Ishikawa (cell line): Measurements from ENCODE around the gene WIPF1.

Source experiments
- CEBPB ChIP-seq: IDR thresholded peaks from 2 replicates; pipeline ENCODE4 v1.6.1; 2012
- EGR1 ChIP-seq: IDR thresholded peaks from 2 replicates; pipeline ENCODE4 v1.6.1; 2012
- EP300 ChIP-seq: IDR thresholded peaks from 2 replicates; pipeline ENCODE4 v1.6.1; 2012; ENCODE audit warnings: borderline replicate concordance
- FOXM1 ChIP-seq: IDR thresholded peaks from 2 replicates; pipeline ENCODE4 v1.6.1; 2012; ENCODE audit warnings: low read depth, borderline replicate concordance
- NFIC ChIP-seq: IDR thresholded peaks from 2 replicates; pipeline ENCODE4 v1.6.1; 2012
- RAD21 ChIP-seq: IDR thresholded peaks from 2 replicates; pipeline ENCODE4 v1.6.1; 2012; ENCODE audit warnings: low read depth
- REST ChIP-seq: IDR thresholded peaks from 2 replicates; pipeline ENCODE4 v1.6.1; 2012; ENCODE audit warnings: low read depth, mild to moderate bottlenecking
- TAF1 ChIP-seq: IDR thresholded peaks from 2 replicates; pipeline ENCODE4 v1.6.1; 2012; ENCODE audit warnings: low read depth, mild to moderate bottlenecking
- TCF12 ChIP-seq: IDR thresholded peaks from 2 replicates; pipeline ENCODE4 v1.6.1; 2012; ENCODE audit warnings: low read depth
- TEAD4 ChIP-seq: IDR thresholded peaks from 2 replicates; pipeline ENCODE4 v1.6.1; 2012
- YY1 ChIP-seq: IDR thresholded peaks from 2 replicates; pipeline ENCODE4 v1.6.1; 2012; ENCODE audit warnings: low read depth
- ZBTB7A ChIP-seq: IDR thresholded peaks from 2 replicates; pipeline ENCODE4 v1.6.1; 2012; ENCODE audit warnings: low read depth
- TF ChIP-seq, protein P1 (sequence below): IDR thresholded peaks from 2 replicates; pipeline ENCODE4 v1.6.1; 2012
- TF ChIP-seq, protein P2 (sequence below): IDR thresholded peaks from 2 replicates; pipeline ENCODE4 v1.6.1; 2012

GRCh38 chr2:174645296-174645695 is 47.7 kb upstream of the WIPF1 start:
- TF ChIP-seq EP300 (no peak), TAF1 (no peak), FOXM1 (no peak), REST (no peak), YY1 (no peak), CEBPB (no peak), RAD21 (no peak), TCF12 (no peak), TEAD4 (no peak), NFIC (no peak), EGR1 (no peak), ZBTB7A (no peak)
- TF ChIP-seq, protein P1, sequence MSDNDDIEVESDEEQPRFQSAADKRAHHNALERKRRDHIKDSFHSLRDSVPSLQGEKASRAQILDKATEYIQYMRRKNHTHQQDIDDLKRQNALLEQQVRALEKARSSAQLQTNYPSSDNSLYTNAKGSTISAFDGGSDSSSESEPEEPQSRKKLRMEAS: no peak
- TF ChIP-seq, protein P2, sequence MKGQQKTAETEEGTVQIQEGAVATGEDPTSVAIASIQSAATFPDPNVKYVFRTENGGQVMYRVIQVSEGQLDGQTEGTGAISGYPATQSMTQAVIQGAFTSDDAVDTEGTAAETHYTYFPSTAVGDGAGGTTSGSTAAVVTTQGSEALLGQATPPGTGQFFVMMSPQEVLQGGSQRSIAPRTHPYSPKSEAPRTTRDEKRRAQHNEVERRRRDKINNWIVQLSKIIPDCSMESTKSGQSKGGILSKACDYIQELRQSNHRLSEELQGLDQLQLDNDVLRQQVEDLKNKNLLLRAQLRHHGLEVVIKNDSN: no peak
